Fibroblast of lung (primary cell): ENCODE measurements around the gene MAML2.

ENCODE experiments used
- EZH2 ChIP-seq: IDR thresholded peaks from 2 replicates; pipeline ENCODE4 v1.5.1; 2012; ENCODE audit warnings: low read length, control low read depth, mild to moderate bottlenecking; ENCODE audit errors: missing control alignments
- TF ChIP-seq, protein P1 (sequence below), 2 donors: IDR thresholded peaks in 1 of 2; conservative IDR thresholded peaks in 1 of 2; 1 replicate in 1 of 2; 2 replicates in 1 of 2; pipeline ENCODE4 v1.5.1; 2011 to 2012; ENCODE audit warnings: low read length in 2 of 2, control low read depth in 1 of 2, inconsistent platforms in 1 of 2, low read depth in 1 of 2, mild to moderate bottlenecking in 1 of 2

DNA sequence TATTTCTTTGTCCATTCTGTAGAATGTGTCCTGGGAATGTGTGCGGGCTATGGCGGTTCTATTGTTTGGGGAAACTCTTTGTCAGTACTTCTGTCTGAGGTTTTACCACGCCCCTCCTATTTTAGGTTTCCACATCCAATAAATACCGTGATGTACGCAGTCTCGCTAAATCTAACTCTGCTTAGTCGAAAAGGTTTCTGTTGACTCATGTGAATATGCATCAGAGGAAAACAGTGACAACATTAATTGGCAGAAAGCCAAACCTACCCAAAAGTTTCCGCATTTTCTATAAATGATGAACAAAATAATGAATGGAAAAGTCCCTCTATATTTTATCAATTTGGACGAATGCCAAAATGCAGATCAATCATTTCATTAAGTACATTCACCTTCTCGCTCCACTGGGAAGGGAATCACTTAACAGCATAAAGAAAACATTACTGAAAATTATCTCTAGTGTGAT is 143.4 kb downstream of the MAML2 start:
- TF ChIP-seq, protein P1, sequence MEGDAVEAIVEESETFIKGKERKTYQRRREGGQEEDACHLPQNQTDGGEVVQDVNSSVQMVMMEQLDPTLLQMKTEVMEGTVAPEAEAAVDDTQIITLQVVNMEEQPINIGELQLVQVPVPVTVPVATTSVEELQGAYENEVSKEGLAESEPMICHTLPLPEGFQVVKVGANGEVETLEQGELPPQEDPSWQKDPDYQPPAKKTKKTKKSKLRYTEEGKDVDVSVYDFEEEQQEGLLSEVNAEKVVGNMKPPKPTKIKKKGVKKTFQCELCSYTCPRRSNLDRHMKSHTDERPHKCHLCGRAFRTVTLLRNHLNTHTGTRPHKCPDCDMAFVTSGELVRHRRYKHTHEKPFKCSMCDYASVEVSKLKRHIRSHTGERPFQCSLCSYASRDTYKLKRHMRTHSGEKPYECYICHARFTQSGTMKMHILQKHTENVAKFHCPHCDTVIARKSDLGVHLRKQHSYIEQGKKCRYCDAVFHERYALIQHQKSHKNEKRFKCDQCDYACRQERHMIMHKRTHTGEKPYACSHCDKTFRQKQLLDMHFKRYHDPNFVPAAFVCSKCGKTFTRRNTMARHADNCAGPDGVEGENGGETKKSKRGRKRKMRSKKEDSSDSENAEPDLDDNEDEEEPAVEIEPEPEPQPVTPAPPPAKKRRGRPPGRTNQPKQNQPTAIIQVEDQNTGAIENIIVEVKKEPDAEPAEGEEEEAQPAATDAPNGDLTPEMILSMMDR (conservative IDR thresholded peaks at IDR 0.05 in 1 of 2, IDR thresholded peaks at IDR 0.05 in 1 of 2; ENCODE audit: low read depth in 1 of 2, low read length in 2 of 2) = no peak
- no peak for TF ChIP-seq EZH2
